Lung (tissue), 12 donors: ENCODE data around the gene GPR108. TPM values are rescaled to one million over a fixed set of nuclear protein-coding genes. Genes with fewer than 3 reads are reported as not detected.

ENCODE experiments used
- ATAC-seq: fragments of 200-7000 bp; cut with Tn5 transposase; one replicate; pipeline ENCODE4 v1.9.1; 2020; ENCODE audit warnings: moderate number of reproducible peaks; ENCODE audit not compliant: insufficient read depth, low FRiP score
- DNase-seq, 3 donors: peaks; one replicate each; pipeline ENCODE4 v3.0.0-alpha.2; 2013 to 2017
- H3K27ac ChIP-seq, 2 donors: one replicate each; pipeline ENCODE4 v1.5.1; 2013; ENCODE audit warnings: mild to moderate bottlenecking in 2 of 2, moderate library complexity in 2 of 2, control low read depth in 1 of 2, inconsistent platforms in 1 of 2, low read depth in 1 of 2, low read length in 1 of 2
- H3K27me3 ChIP-seq, 3 donors: one replicate each; pipeline ENCODE4 v1.5.1; 2013; ENCODE audit warnings: low read length in 2 of 3; ENCODE audit not compliant: control insufficient read depth in 3 of 3, insufficient read depth in 3 of 3
- H3K36me3 ChIP-seq, 4 donors: one replicate each; pipeline ENCODE4 v1.5.1; 2013; ENCODE audit warnings: low read length in 4 of 4, mild to moderate bottlenecking in 1 of 4, moderate library complexity in 1 of 4; ENCODE audit not compliant: control insufficient read depth in 4 of 4, insufficient read depth in 4 of 4
- H3K4me1 ChIP-seq, 5 donors: one replicate each; pipeline ENCODE4 v1.5.1; 2013; ENCODE audit warnings: low read length in 5 of 5, mild to moderate bottlenecking in 2 of 5, moderate library complexity in 1 of 5; ENCODE audit not compliant: control insufficient read depth in 5 of 5, insufficient read depth in 5 of 5
- H3K4me3 ChIP-seq: one replicate; pipeline ENCODE4 v1.5.1; 2013; ENCODE audit warnings: mild to moderate bottlenecking, control low read depth, moderate library complexity
- H3K9ac ChIP-seq, 2 donors: one replicate each; pipeline ENCODE4 v1.5.1; 2013; ENCODE audit warnings: low read length in 2 of 2, control low read depth in 1 of 2; ENCODE audit not compliant: insufficient read depth in 1 of 2
- H3K9me3 ChIP-seq, 4 donors: one replicate each; pipeline ENCODE4 v1.5.1; 2013; ENCODE audit warnings: low read length in 3 of 4, mild to moderate bottlenecking in 1 of 4, moderate library complexity in 1 of 4; ENCODE audit not compliant: control insufficient read depth in 4 of 4, insufficient read depth in 3 of 4
- WGBS, 2 donors: extraction: QIAGEN DNeasy Blood & Tissue Kit; methylation state at CpG; one replicate each; pipeline ENCODE4 v1.1.7; 2013; 5-methylcytosine and 5-hydroxymethylcytosine counted together
- polyA plus RNA-seq, 2 donors: library from polyadenylated mRNA; stranded (reverse); fragments of 200-250 nt; gene quantifications; one replicate each; pipeline ENCODE4 v1.2.1, GENCODE V29; 2013
- total RNA-seq, 2 donors: library from RNA; depleted of rRNA in 1 of 2; stranded (reverse); fragments of >200 nt in 1 of 2; gene quantifications; one replicate each; pipeline ENCODE4 v1.2.1, GENCODE V29; 2014 to 2021
- TF ChIP-seq, protein P1 (sequence below): IDR thresholded peaks from 2 replicates; pipeline ENCODE4 v1.5.1; 2012; ENCODE audit warnings: mild to moderate bottlenecking; ENCODE audit errors: control extremely low read depth, extremely low read depth
- donor health status: control.
- donor health status: control.
- donor health status: Bipolar disorder and iron deficiency.
- donor health status: healthy.
- donor health status: DM: yes; HTN: yes; CAD: no.

The GPR108 gene
- total and polyA plus RNA-seq, 4 donors, result 33.5 to 98.0 (median 93.5) TPM

DNA sequence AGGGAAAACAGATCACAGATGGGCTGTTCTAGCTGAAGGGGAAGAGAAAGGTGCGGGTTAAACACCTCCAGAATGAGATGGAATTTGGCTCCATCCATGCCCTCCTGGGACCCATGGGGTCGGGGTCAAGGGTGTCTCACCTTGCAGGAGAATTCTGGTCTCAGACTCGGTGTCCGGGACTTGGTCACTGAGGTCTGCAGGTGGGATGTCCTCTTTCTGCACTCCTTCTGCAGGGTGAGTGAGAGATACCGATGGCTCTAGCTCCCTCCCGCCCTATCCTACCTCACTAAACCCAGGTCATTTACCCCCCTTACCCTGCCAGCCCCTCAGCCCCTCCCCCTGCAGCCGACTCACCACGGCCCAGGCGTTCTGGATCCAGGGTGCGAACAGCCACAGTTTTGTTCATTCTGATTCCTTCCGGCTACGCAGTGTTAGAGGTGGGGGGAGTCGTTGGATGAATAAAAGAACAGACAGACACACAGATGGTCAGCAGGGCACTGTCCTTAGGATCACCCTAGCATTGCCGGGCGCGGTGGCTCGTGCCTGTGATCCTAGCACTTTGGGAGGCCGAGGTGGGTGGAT, 41.0 kb downstream of the GPR108 start:
- Histone ChIP-seq H3K4me1 (no peaks in the 10 kb centered on the region), H3K9ac (no peak overlapping the region), H3K9me3 (peaks cover 0 to 1% (median 0%) of the 10 kb centered on the region in 4 donors), H3K36me3 (peaks cover 0 to 11% (median 0%) of the 10 kb centered on the region in 4 donors), H3K4me3 (no peak overlapping the region), H3K27ac (no peak overlapping the region), H3K27me3 (no peaks in the 10 kb centered on the region)
- 83 to 85% methylated on average over 17 to 18 of the region's 18 CpGs for WGBS, 2 donors
- ATAC-seq (no peak), DNase-seq (no peak)
- TF ChIP-seq, protein P1, sequence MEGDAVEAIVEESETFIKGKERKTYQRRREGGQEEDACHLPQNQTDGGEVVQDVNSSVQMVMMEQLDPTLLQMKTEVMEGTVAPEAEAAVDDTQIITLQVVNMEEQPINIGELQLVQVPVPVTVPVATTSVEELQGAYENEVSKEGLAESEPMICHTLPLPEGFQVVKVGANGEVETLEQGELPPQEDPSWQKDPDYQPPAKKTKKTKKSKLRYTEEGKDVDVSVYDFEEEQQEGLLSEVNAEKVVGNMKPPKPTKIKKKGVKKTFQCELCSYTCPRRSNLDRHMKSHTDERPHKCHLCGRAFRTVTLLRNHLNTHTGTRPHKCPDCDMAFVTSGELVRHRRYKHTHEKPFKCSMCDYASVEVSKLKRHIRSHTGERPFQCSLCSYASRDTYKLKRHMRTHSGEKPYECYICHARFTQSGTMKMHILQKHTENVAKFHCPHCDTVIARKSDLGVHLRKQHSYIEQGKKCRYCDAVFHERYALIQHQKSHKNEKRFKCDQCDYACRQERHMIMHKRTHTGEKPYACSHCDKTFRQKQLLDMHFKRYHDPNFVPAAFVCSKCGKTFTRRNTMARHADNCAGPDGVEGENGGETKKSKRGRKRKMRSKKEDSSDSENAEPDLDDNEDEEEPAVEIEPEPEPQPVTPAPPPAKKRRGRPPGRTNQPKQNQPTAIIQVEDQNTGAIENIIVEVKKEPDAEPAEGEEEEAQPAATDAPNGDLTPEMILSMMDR, result no peak

GRCh38 chr19:6694147-6694815, 43.1 kb downstream of the GPR108 start:
- WGBS, 2 donors, result 94 to 95% methylated on average over 24 to 25 of the region's 25 CpGs
- ATAC-seq (no peak), DNase-seq (no peak)
- Histone ChIP-seq H3K36me3 (peaks cover 0 to 12% (median 0%) of the 10 kb centered on the region in 4 donors), H3K27me3 (no peaks in the 10 kb centered on the region), H3K4me3 (no peak overlapping the region), H3K27ac (no peak overlapping the region), H3K9ac (no peak overlapping the region), H3K4me1 (no peaks in the 10 kb centered on the region), H3K9me3 (peaks cover 0 to 1% (median 0%) of the 10 kb centered on the region in 4 donors)
- TF ChIP-seq, protein P1, result no peak

- Histone ChIP-seq H3K4me3 (no peak overlapping the region), H3K27me3 (no peaks in the 10 kb centered on the region), H3K4me1 (no peaks in the 10 kb centered on the region), H3K36me3 (peaks cover 0 to 12% (median 0%) of the 10 kb centered on the region in 4 donors), H3K9ac (no peak overlapping the region), H3K27ac (no peak overlapping the region), H3K9me3 (peaks cover 0 to 1% (median 0%) of the 10 kb centered on the region in 4 donors)
- WGBS, 2 donors, result 83 to 86% methylated on average over 5 to 7 of the region's 7 CpGs
- TF ChIP-seq, protein P1, result no peak
- ATAC-seq, result no peak
- no peak for DNase-seq
Measured at GRCh38 chr19:6693681-6694080, 43.7 kb downstream of the GPR108 start.
